ENCODE data around the gene OTOG. TPM values are rescaled to one million over a fixed set of nuclear protein-coding genes. Genes with fewer than 3 reads are reported as not detected.

Gene OTOG
- total RNA-seq, 1 donor from 2014 or later, result not detected

GRCh38 chr11:17518366-17518765, 28.7 kb upstream of the OTOG start:
- Histone ChIP-seq H3K4me1 (no peaks in the 10 kb centered on the region), H3K4me3 (no peak overlapping the region), H3K36me3 (no peaks in the 10 kb centered on the region), H3K9me3 (replicated peaks) (no peaks in the 10 kb centered on the region), H3K27ac (replicated peaks) (no peak overlapping the region), H3K27me3 (ENCODE audit: low read depth) (peaks cover 27% of the 10 kb centered on the region)
- no peak for DNase-seq
- no peak for TF ChIP-seq CTCF (IDR thresholded peaks at IDR 0.05; ENCODE audit: borderline replicate concordance)
- intact Hi-C loops (cut with micrococcal nuclease), result no loop called here

GRCh38 chr11:17519061-17519885, 27.8 kb upstream of the OTOG start:
- Histone ChIP-seq H3K4me1 (no peaks in the 10 kb centered on the region), H3K9me3 (replicated peaks) (no peaks in the 10 kb centered on the region), H3K36me3 (no peaks in the 10 kb centered on the region), H3K27ac (replicated peaks) (no peak overlapping the region), H3K27me3 (ENCODE audit: low read depth) (peaks cover 27% of the 10 kb centered on the region), H3K4me3 (no peak overlapping the region)
- TF ChIP-seq CTCF (IDR thresholded peaks at IDR 0.05; ENCODE audit: borderline replicate concordance), result no peak
- intact Hi-C loops (cut with micrococcal nuclease), result no loop called here
- DNase-seq, result no peak

- Histone ChIP-seq H3K27me3 (ENCODE audit: low read depth) (peaks cover 27% of the 10 kb centered on the region), H3K27ac (replicated peaks) (no peak overlapping the region), H3K36me3 (no peaks in the 10 kb centered on the region), H3K9me3 (replicated peaks) (no peaks in the 10 kb centered on the region), H3K4me3 (no peak overlapping the region), H3K4me1 (no peaks in the 10 kb centered on the region)
- TF ChIP-seq CTCF (IDR thresholded peaks at IDR 0.05; ENCODE audit: borderline replicate concordance), result no peak
- intact Hi-C loops (cut with micrococcal nuclease), result no loop called here
- DNase-seq, result no peak
These were observed 25.8 kb upstream of the OTOG start for GRCh38 chr11:17521106-17521900.

- intact Hi-C loops (cut with micrococcal nuclease), result no loop called here
These were observed 24.4 kb upstream of the OTOG start for GRCh38 chr11:17522655-17523054.

GRCh38 chr11:17524221-17524620, 22.8 kb upstream of the OTOG start:
- TF ChIP-seq CTCF (IDR thresholded peaks at IDR 0.05; ENCODE audit: borderline replicate concordance), result no peak
- H3K9me3 ChIP-seq (replicated peaks), result no peaks in the 10 kb centered on the region
- H3K27me3 ChIP-seq (ENCODE audit: low read depth), result peaks cover 20% of the 10 kb centered on the region
- intact Hi-C loops (cut with micrococcal nuclease), result no loop called here
- DNase-seq, result no peak
- peaks cover 7% of the 10 kb centered on the region for H3K4me1 ChIP-seq
- no peaks in the 10 kb centered on the region for H3K36me3 ChIP-seq
- no peak overlapping the region for H3K4me3 ChIP-seq
- H3K27ac ChIP-seq (replicated peaks), result no peak overlapping the region

More at GRCh38 chr11:17522655-17523054, 24.4 kb upstream of the OTOG start:
- H3K4me3 ChIP-seq, result no peak overlapping the region
- TF ChIP-seq CTCF (IDR thresholded peaks at IDR 0.05; ENCODE audit: borderline replicate concordance), result no peak
- DNase-seq, result no peak
- no peak overlapping the region for H3K27ac ChIP-seq (replicated peaks)
- peaks cover 19% of the 10 kb centered on the region for H3K27me3 ChIP-seq (ENCODE audit: low read depth)
- H3K4me1 ChIP-seq, result no peaks in the 10 kb centered on the region
- no peaks in the 10 kb centered on the region for H3K9me3 ChIP-seq (replicated peaks)
- no peaks in the 10 kb centered on the region for H3K36me3 ChIP-seq

All from left ventricle myocardium inferior (tissue), 1 donor.